Vagina (tissue), 2 donors: ENCODE measurements around the gene PRELID2.

Experiments
- POLR2A ChIP-seq, 2 donors: fragments of 450-650 bp; IDR thresholded peaks; one replicate each; pipeline ENCODE4 v1.6.1; 2017; ENCODE audit warnings: antibody characterized with exemption in 2 of 2, mild to moderate bottlenecking in 2 of 2, moderate library complexity in 2 of 2
- POLR2AphosphoS5 ChIP-seq, 2 donors: sonication (generic); formaldehyde crosslinking; IDR thresholded peaks; one replicate each; pipeline ENCODE4 v1.9.0; 2017; ENCODE audit warnings: antibody characterized with exemption in 2 of 2, mild to moderate bottlenecking in 2 of 2, low read depth in 1 of 2; ENCODE audit not compliant: insufficient read depth in 1 of 2
- TF ChIP-seq, protein P1 (sequence below), 3 experiments: fragments of 450-650 bp in 2 of 3; fragments of 200-600 bp in 1 of 3; sonication (generic) in 1 of 3; IDR thresholded peaks; one replicate each; pipeline ENCODE4 v1.5.1; 2017 to 2019; ENCODE audit warnings: antibody characterized with exemption in 3 of 3, mild to moderate bottlenecking in 2 of 3, moderate library complexity in 2 of 3

DNA sequence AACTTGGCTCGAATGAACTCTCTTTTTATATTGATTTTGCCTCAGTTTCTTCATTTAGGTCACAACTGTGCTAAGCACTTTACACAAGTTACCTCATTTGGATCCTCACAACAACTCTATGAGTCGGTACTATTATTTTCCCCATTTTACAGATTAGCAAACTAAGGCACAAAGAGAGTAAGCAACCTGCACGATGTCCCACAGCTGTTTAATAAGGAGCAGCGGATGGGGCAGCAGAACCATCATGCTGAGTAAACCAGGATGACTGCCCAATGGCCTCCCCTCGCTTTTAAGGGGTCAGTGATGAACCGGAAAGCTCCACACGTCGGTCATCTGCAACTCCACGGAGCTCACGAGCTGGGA is 607 bp downstream of the PRELID2 start:
- TF ChIP-seq, protein P1, sequence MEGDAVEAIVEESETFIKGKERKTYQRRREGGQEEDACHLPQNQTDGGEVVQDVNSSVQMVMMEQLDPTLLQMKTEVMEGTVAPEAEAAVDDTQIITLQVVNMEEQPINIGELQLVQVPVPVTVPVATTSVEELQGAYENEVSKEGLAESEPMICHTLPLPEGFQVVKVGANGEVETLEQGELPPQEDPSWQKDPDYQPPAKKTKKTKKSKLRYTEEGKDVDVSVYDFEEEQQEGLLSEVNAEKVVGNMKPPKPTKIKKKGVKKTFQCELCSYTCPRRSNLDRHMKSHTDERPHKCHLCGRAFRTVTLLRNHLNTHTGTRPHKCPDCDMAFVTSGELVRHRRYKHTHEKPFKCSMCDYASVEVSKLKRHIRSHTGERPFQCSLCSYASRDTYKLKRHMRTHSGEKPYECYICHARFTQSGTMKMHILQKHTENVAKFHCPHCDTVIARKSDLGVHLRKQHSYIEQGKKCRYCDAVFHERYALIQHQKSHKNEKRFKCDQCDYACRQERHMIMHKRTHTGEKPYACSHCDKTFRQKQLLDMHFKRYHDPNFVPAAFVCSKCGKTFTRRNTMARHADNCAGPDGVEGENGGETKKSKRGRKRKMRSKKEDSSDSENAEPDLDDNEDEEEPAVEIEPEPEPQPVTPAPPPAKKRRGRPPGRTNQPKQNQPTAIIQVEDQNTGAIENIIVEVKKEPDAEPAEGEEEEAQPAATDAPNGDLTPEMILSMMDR (IDR thresholded peaks at IDR 0.05): no peak
- TF ChIP-seq POLR2AphosphoS5 (IDR thresholded peaks at IDR 0.05; ENCODE audit: insufficient read depth in 1 of 2, low read depth in 1 of 2) (no peak), POLR2A (IDR thresholded peaks at IDR 0.05) (no peak)
